Fibroblast of villous mesenchyme (primary cell): Measurements from ENCODE around the gene SLC16A12. TPM values are rescaled to one million over a fixed set of nuclear protein-coding genes. Genes with fewer than 3 reads are reported as not detected.
"Not testable (repeated sequence)": the region's sequence is repeated elsewhere in the genome, so short reads cannot be mapped to it uniquely, and the experiment has no call there.

Source experiments
- DNase-seq: peaks from one replicate; pipeline ENCODE4 v3.0.0-alpha.2; 2010; ENCODE audit warnings: low read depth
- H3K4me3 ChIP-seq: 2 replicates; pipeline ENCODE4 v1.5.1; 2011; ENCODE audit warnings: low read depth, mild to moderate bottlenecking, low read length
- total RNA-seq: library from RNA; depleted of rRNA; stranded (reverse); fragments of >200 nt; gene quantifications from 2 replicates; pipeline ENCODE4 v1.2.3, GENCODE V29; 2012
- TF ChIP-seq, protein P1 (sequence below): IDR thresholded peaks from 2 replicates; pipeline ENCODE4 v1.5.1; 2012; ENCODE audit warnings: low read depth, mild to moderate bottlenecking, low read length; ENCODE audit not compliant: insufficient read depth

The SLC16A12 gene
- total RNA-seq, 1 donor = under 0.01 TPM

DNA sequence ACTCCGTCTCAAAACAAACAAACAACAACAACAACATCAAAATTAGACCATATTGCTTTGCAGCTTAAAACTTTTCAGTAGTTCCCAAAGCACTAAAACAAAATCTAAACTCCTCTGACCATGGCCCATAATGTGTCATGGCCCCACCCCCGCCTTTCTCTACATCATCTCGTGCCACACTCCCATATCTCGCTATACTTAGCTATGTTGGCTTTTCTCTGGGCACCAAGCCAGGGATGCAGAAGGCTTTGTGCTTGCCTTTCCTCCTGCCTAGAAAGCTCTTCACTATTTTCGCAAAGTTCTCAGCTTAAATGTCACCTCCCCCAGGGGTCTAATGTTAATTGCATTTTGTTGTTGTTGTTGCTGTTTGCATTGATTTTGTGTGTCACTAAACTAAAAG lies 15.1 kb upstream of the SLC16A12 start:
- TF ChIP-seq, protein P1, sequence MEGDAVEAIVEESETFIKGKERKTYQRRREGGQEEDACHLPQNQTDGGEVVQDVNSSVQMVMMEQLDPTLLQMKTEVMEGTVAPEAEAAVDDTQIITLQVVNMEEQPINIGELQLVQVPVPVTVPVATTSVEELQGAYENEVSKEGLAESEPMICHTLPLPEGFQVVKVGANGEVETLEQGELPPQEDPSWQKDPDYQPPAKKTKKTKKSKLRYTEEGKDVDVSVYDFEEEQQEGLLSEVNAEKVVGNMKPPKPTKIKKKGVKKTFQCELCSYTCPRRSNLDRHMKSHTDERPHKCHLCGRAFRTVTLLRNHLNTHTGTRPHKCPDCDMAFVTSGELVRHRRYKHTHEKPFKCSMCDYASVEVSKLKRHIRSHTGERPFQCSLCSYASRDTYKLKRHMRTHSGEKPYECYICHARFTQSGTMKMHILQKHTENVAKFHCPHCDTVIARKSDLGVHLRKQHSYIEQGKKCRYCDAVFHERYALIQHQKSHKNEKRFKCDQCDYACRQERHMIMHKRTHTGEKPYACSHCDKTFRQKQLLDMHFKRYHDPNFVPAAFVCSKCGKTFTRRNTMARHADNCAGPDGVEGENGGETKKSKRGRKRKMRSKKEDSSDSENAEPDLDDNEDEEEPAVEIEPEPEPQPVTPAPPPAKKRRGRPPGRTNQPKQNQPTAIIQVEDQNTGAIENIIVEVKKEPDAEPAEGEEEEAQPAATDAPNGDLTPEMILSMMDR = no peak
- DNase-seq = no peak
- H3K4me3 ChIP-seq = no peak overlapping the region

DNA sequence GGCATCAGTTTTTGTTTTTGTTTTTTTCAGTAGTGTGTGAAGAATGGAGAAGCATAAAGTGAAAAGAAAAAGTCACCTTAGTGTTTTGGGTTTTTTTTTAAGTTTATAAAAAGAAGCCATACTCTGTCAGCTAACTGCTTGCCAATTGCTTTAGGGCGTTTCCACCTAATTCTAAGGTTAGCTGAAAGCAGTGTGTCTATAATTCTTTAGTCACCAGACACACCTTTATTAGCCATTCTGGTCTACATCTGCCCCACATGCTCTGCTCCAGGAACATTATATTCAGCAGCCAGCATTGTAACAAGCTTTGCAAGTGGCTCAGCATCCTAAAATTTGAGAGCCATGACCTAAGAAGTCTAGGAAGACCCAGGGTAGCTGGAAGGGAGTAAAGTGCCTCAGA lies 14.1 kb upstream of the SLC16A12 start:
- no peak overlapping the region for H3K4me3 ChIP-seq
- TF ChIP-seq, protein P1 = no peak
- DNase-seq = no peak

DNA sequence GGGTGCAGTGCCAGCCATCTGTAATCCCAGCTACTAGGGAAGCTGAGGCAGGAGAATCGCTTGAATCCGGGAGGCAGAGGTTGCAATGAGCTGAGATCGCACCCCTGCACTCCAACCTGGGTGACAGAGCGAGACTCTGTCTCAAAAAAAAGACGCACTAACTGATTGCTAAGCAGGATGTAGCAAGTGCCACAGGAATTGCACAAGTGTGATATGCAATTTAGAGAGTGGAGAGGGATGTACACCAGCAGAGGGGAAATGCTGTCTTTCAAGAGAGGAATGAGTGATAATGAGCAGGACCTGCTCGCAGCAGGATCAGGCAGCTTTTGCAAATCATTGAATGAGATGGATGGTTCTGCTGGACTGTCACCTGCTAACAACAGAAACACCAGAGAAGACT lies 13.3 kb upstream of the SLC16A12 start:
- TF ChIP-seq, protein P1 = no peak
- H3K4me3 ChIP-seq = no peak overlapping the region
- no peak for DNase-seq

DNA sequence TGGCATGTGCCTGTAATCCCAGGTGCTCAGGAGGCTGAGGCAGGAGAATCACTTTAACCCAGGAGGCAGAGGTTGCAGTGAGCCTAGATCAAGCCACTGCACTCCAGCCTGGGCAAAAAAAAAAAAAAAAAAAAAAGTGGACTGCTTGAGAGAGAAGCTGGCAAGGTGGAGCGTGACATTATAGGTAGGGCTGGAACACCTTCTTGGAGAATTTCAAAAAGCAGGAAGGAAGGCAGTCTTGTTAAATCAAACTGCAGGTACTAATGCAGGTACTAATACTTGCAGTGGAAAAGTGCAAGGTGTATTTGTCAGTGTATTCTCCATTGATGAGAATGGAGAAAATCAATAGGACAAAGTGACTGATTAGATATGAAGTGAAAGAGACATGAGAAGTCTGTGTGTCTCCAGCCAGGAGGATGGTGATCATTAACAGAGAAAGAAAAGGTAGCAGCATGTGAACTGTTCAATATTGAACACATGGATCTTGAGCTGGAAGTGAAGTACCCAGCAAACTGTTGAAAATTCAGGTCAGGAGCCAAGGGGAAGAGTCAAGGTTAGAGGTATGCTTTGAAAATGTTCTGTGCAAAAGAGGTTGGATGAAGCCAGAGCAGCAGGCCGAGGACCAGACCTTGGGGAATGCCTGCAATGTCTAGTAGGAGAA lies 12.6 kb upstream of the SLC16A12 start:
- DNase-seq = no peak
- H3K4me3 ChIP-seq = no peak overlapping the region
- TF ChIP-seq, protein P1 = no peak

DNA sequence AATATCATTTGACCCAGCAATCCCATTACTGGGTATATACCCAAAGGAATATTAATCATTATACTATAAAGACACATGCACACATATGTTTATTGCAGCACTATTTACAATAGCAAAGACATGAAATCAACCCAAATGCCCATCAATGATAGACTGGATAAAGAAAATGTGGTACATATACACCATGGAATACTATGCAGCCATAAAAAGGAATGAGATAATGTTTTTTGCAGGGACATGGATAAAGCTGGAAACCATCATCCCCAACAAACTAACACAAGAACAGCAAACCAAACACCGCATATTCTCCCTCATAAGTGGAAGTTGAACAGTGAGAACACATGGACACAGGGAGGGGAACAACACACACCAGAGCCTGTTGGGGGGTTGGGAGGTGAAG lies 11.3 kb upstream of the SLC16A12 start:
- DNase-seq, H3K4me3 ChIP-seq: not testable (repeated sequence)

DNA sequence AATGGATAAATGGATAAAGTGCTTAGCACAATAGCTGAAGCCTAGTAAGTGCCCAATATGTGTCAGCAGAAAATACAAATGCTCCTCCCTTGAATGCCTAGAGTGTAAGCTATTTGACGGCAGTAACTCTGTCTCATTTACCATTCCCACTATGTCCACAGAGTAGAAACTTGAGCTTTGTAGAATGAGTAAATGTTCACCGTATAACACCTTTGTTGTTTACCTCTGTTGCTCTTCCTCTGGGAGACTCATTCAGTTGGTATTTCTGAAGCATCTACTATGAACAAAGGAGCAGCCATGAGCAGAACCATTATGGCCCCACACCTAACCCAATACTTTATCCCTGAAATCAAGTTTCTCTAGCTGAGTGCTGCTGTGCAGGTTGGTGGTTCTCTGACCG lies 8.4 kb upstream of the SLC16A12 start:
- TF ChIP-seq, protein P1 = no peak
- no peak overlapping the region for H3K4me3 ChIP-seq
- no peak for DNase-seq

DNA sequence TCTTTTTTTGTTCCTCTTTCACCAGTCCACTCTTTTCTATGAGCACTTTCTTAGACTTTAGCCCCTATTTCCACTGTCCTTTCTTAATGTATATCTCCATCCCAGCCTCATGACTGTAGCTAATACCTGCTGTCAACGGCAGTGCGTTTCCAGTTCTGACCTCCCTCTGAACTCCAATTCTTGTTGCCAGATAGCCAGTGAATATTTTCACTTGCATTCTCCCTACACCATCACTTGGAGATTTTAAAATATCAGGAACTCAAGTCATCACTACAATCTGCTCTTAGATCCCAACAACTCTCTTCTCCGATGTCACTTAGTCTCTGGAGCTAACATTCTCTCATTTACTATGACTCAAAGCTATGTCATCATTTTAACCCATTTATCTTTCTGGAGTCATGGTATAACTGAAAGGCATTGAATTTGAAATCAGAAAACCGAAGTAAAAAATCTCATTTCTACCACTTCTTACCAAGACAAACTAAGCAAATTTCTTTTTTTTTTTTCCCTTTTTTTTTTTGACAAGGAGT lies 5.1 kb upstream of the SLC16A12 start:
- TF ChIP-seq, protein P1 = no peak
- DNase-seq = no peak
- no peak overlapping the region for H3K4me3 ChIP-seq
